CMK (cell line): Measurements from ENCODE around the gene MYBPC3.
"Not testable (repeated sequence)": the region's sequence is repeated elsewhere in the genome, so short reads cannot be mapped to it uniquely, and the experiment has no call there.

ENCODE experiments used
- DNase-seq: peaks from one replicate; pipeline ENCODE4 v3.0.0-alpha.2; 2010; ENCODE audit warnings: low read depth

Gene MYBPC3

GRCh38 chr11:47317064-47317828, 35.3 kb downstream of the MYBPC3 start:
- DNase-seq: no peak

- DNase-seq: not testable (repeated sequence)
Measured at GRCh38 chr11:47316501-47316900, 36.0 kb downstream of the MYBPC3 start.

DNA sequence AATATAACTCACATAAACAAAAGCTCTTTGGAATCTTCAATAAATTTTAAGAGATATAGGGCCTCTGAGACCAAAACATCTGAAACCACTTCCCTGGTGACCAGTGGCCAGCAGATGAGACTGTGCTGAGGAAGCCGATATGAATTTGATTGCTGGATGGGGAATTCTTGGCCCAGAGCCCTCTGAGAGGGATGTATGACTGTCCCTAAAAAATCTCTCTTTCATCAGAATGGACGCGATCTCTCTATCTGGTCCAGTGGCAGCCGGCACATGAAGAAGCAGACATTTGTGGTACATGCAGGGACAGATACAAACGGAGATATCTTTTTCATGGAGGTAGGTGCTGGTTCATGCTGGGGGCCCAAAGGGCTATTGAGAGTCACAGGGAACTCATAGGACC, 37.5 kb downstream of the MYBPC3 start:
- no peak for DNase-seq

- DNase-seq: no peak
Measured at GRCh38 chr11:47308050-47308823, 44.3 kb downstream of the MYBPC3 start.

DNA sequence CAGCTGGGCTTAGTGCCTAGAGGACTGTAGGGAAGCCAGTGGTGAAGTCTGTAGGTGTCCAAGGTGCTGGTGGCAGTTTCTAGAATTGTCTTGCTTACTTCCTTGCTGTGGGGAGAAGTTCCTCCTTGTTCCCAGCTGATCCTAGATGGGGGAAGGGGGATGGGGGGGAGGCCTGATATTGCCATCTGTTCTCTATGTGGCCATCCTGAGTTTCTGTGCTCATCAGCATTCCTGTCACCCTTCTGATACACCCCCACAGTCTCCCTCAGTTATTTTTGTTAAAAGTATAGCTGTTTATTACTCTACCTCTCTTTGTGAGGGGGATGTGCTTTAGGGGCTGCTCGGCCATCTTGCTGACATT, 46.0 kb downstream of the MYBPC3 start:
- no peak for DNase-seq

DNA sequence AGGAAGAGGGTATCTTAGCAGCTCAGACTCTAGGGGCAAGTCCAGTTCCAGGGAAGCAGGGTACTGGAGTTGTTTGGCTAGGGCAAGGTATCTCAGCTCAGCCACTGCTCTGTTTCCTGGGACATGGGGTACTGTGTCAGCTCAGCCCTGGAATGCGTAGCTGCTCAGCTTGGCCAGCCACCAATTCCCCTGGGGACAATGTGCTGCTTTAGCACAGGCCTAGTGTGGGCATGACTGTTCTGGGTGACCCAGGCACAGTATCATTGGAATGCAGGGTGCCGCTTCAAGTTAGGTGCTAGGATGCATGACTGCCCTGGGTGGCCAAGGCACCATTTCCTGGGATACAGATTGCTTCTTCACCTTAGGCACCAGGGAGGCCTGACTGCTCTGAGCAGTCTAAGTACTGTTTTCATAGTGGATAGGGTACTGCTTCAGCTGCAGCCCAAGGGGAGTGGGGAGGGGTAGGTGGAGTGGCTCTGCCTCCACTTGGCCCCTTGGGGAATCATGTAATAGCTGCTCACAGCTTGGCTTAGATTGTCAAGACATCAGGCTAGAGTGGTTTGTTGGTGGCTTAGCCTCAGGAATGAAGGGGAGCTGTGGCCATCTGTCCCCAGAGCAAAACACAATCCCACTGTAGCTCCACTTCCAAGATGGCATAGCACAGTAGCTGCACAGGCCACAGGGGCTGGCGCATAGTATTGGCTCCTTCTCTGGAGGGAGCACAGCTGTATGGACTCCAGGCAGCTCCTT, 46.6 kb downstream of the MYBPC3 start:
- DNase-seq: no peak

- DNase-seq: no peak
Measured at GRCh38 chr11:47302853-47303252, 49.6 kb downstream of the MYBPC3 start.

GRCh38 chr11:47299078-47299477, 53.4 kb downstream of the MYBPC3 start:
- no peak for DNase-seq

DNA sequence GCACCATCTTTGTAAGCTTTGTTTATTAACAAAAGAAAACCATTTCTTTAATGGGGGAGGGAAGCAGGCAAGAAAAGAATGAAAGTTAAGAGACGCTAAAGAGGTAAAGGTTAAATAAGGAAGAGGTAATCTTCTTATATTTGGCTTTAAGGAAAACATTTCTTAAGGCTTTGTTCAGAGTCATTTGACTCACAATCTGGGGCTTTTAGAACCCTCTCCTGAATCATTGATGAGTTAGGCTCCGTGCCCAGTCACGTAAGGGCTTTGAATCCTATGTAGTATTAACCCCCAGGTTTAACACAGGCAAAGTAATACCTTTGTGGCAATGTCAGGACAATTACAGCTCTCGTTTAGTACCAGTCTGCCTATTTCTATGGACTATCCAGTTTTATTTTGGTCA, 56.5 kb downstream of the MYBPC3 start:
- DNase-seq: no peak

- DNase-seq: no peak
Measured at GRCh38 chr11:47295385-47295784, 57.1 kb downstream of the MYBPC3 start.

GRCh38 chr11:47289856-47290255, 62.6 kb downstream of the MYBPC3 start:
- no peak for DNase-seq

GRCh38 chr11:47288066-47288465, 64.4 kb downstream of the MYBPC3 start:
- DNase-seq: no peak

GRCh38 chr11:47285969-47286770, 66.3 kb downstream of the MYBPC3 start:
- DNase-seq: no peak

- DNase-seq: no peak
Measured at GRCh38 chr11:47284151-47284550, 68.4 kb downstream of the MYBPC3 start.

GRCh38 chr11:47282462-47282861, 70.0 kb downstream of the MYBPC3 start:
- DNase-seq: no peak
